GM18907 (cell line): ENCODE measurements around the gene SUSD4.
"Not testable (repeated sequence)": the region's sequence is repeated elsewhere in the genome, so short reads cannot be mapped to it uniquely, and the experiment has no call there.

Source experiments
- ATAC-seq: cut with Tn5 transposase; IDR thresholded peaks from one replicate; pipeline ENCODE4 v1.9.1; 2021; ENCODE audit warnings: mild to moderate bottlenecking, moderate library complexity; ENCODE audit not compliant: unreplicated experiment

SUSD4 gene

GRCh38 chr1:223299553-223299952, 64.4 kb downstream of the SUSD4 start:
- no peak for ATAC-seq

GRCh38 chr1:223298701-223299100, 65.3 kb downstream of the SUSD4 start:
- no peak for ATAC-seq

GRCh38 chr1:223297800-223298199, 66.2 kb downstream of the SUSD4 start:
- ATAC-seq, result no peak

- ATAC-seq, result no peak
Observed at GRCh38 chr1:223291796-223292195, 72.2 kb downstream of the SUSD4 start.

GRCh38 chr1:223290397-223290796, 73.6 kb downstream of the SUSD4 start:
- ATAC-seq, result no peak

- ATAC-seq, result no peak
Observed at GRCh38 chr1:223289621-223290020, 74.4 kb downstream of the SUSD4 start.

- no peak for ATAC-seq
Observed at GRCh38 chr1:223288826-223289225, 75.2 kb downstream of the SUSD4 start.

- no peak for ATAC-seq
Observed at GRCh38 chr1:223285452-223285851, 78.5 kb downstream of the SUSD4 start.

GRCh38 chr1:223283697-223284096, 80.3 kb downstream of the SUSD4 start:
- ATAC-seq, result not testable (repeated sequence)

GRCh38 chr1:223278311-223278710, 85.7 kb downstream of the SUSD4 start:
- not testable (repeated sequence) for ATAC-seq

GRCh38 chr1:223276029-223276428, 87.9 kb downstream of the SUSD4 start:
- ATAC-seq, result no peak

- no peak for ATAC-seq
Observed at GRCh38 chr1:223273511-223273910, 90.5 kb downstream of the SUSD4 start.

GRCh38 chr1:223271085-223271781, 92.7 kb downstream of the SUSD4 start:
- ATAC-seq, result no peak

GRCh38 chr1:223270155-223270554, 93.8 kb downstream of the SUSD4 start:
- ATAC-seq, result no peak

GRCh38 chr1:223269006-223269405, 95.0 kb downstream of the SUSD4 start:
- no peak for ATAC-seq

GRCh38 chr1:223266632-223267172, 97.3 kb downstream of the SUSD4 start:
- ATAC-seq, result no peak

GRCh38 chr1:223264983-223265908, 98.7 kb downstream of the SUSD4 start:
- ATAC-seq, result no peak

- ATAC-seq, result no peak
Observed at GRCh38 chr1:223264529-223264928, 99.4 kb downstream of the SUSD4 start.

GRCh38 chr1:223261914-223262313, 102.1 kb downstream of the SUSD4 start:
- ATAC-seq, result no peak

- ATAC-seq, result no peak
Observed at GRCh38 chr1:223260712-223261111, 103.3 kb downstream of the SUSD4 start.

- no peak for ATAC-seq
Observed at GRCh38 chr1:223259462-223259861, 104.5 kb downstream of the SUSD4 start.

- no peak for ATAC-seq
Observed at GRCh38 chr1:223258751-223259198, 105.2 kb downstream of the SUSD4 start.
